T-helper 17 cell (primary cell): ENCODE results near the gene VPS52. TPM values are rescaled to one million over a fixed set of nuclear protein-coding genes. Genes with fewer than 3 reads are reported as not detected.
A peak's percentile ranks its signal among the peaks of the same experiment; 100 is the strongest.

Experiments
- ATAC-seq: fragments of 150-1000 bp; cut with Tn5 transposase; 2 replicates; pipeline ENCODE4 v1.10.0; 2021; ENCODE audit warnings: mild to moderate bottlenecking, moderate library complexity
- DNase-seq, 3 donors: peaks; one replicate each; pipeline versions ENCODE4 v3.0.0 to v3.0.0-alpha.2; 2020 to 2021
- H3K9me3 ChIP-seq: one replicate; pipeline ENCODE4 v1.7.0; 2013; ENCODE audit warnings: low read length, mild to moderate bottlenecking; ENCODE audit not compliant: control insufficient read depth, poor library complexity, severe bottlenecking
- H3K27ac Mint-ChIP-seq: one replicate; pipeline ENCODE4 v1.8.0; 2022; ENCODE audit warnings: mild to moderate bottlenecking, moderate library complexity, mixed read lengths
- H3K27me3 Mint-ChIP-seq: one replicate; pipeline ENCODE4 v1.8.0; 2022; ENCODE audit warnings: mixed read lengths
- H3K36me3 Mint-ChIP-seq: one replicate; pipeline ENCODE4 v1.8.0; 2022; ENCODE audit warnings: low read depth, mixed read lengths
- H3K4me1 Mint-ChIP-seq: one replicate; pipeline ENCODE4 v1.8.0; 2022; ENCODE audit warnings: mild to moderate bottlenecking, mixed read lengths
- H3K4me3 Mint-ChIP-seq: one replicate; pipeline ENCODE4 v1.8.0; 2022; ENCODE audit warnings: mild to moderate bottlenecking, moderate library complexity, mixed read lengths
- total RNA-seq, 4 donors: library from RNA in 2 of 4; stranded (reverse) in 2 of 4; gene quantifications; one replicate each; pipeline ENCODE4 v1.2.3 and lab custom pipeline; 2022 to 2026

Gene VPS52, protein sequence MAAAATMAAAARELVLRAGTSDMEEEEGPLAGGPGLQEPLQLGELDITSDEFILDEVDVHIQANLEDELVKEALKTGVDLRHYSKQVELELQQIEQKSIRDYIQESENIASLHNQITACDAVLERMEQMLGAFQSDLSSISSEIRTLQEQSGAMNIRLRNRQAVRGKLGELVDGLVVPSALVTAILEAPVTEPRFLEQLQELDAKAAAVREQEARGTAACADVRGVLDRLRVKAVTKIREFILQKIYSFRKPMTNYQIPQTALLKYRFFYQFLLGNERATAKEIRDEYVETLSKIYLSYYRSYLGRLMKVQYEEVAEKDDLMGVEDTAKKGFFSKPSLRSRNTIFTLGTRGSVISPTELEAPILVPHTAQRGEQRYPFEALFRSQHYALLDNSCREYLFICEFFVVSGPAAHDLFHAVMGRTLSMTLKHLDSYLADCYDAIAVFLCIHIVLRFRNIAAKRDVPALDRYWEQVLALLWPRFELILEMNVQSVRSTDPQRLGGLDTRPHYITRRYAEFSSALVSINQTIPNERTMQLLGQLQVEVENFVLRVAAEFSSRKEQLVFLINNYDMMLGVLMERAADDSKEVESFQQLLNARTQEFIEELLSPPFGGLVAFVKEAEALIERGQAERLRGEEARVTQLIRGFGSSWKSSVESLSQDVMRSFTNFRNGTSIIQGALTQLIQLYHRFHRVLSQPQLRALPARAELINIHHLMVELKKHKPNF
- total RNA-seq, result 10 to 100 TPM; 66.5 to 68.3 TPM
- total RNA-seq (lab: John Stamatoyannopoulos, UW), result 58.9 to 66.1 reads per million in 2 donors

DNA sequence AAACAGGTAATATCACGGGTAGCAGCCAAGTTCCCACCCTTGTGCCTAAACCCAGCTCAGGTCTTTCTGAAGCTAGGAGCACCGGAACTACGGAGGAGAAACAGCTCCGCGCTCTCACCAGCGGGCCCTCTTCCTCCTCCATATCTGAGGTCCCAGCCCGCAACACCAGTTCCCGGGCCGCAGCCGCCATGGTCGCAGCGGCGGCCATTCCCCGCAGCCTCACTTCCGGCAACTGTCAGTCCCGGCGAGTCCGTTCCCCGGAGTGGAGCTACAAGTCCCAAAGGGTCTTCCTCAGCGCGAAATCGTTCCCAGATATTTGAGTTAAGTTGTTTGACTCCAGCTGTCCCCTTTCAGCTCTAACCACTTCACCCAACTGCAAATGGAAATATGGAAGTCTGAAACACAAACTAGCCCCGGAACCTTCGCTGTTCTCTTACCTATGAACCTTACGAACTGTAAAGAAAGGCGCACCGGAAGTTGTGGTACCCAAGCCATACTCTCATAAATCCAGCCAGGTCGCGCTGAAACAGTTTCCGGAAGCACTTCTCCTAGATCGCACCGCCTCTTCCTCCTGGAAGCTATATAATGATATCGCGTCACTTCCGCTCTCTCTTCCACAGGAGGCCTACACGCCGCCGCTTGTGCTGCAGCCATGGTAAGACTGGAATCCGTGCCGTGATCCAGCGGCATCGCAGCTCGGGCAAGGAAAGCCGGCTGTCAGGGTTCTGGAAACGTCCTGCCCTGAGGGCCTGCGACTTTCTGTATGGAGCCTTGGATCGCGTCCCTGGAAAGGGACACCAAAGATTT is at the start of gene VPS52, which contains the start of gene RPS18:
TSS of gene VPS52 (minus strand) at position 409 of the 807 bp plus-strand sequence. CDS start at position 208, 201 bp downstream.
TSS of gene RPS18 (plus strand) at position 608 of the 807 bp plus-strand sequence. CDS start at position 653, 45 bp downstream.
- peak; percentile 72 to 84 (median 79) for DNase-seq
- peaks cover 42% of the 10 kb centered on the region for H3K4me1 Mint-ChIP-seq
- H3K27me3 Mint-ChIP-seq, result no peaks in the 10 kb centered on the region
- peak within 1 kb of the TSS; percentile 99 for H3K27ac Mint-ChIP-seq
- H3K9me3 ChIP-seq, result no peaks in the 10 kb centered on the region
- peaks cover 4% of the 10 kb centered on the region for H3K36me3 Mint-ChIP-seq
- peak; percentile 84 for ATAC-seq
- peak within 1 kb of the TSS; percentile 96 for H3K4me3 Mint-ChIP-seq

DNA sequence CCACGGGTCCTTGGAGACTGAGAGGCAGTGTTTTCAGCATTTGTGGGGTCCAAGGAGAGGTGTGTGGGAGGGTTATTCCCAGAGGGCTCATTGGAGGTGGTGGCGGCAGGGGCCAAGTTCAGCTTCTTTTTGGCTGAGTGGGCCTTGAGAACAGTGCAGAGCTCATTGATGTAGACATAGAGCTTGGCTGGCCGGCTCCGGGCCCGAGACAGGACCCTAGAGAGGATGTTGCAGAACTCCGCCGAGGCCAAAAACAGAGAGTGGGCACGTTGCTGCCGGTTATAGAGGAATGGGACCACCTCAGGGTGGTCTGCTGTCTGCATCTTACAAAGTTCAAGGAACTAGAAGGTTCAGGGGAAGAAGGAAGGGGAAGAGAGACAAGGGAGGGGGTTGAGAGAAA is 49.6 kb upstream of the VPS52 start:
- peaks cover 59% of the 10 kb centered on the region for H3K4me1 Mint-ChIP-seq
- no peaks in the 10 kb centered on the region for H3K9me3 ChIP-seq
- peak overlapping the region; percentile 100 for H3K27ac Mint-ChIP-seq
- H3K4me3 Mint-ChIP-seq, result peak overlapping the region; percentile 100
- ATAC-seq, result no peak
- no peaks in the 10 kb centered on the region for H3K27me3 Mint-ChIP-seq
- peaks cover 17% of the 10 kb centered on the region for H3K36me3 Mint-ChIP-seq
- no peak for DNase-seq

DNA sequence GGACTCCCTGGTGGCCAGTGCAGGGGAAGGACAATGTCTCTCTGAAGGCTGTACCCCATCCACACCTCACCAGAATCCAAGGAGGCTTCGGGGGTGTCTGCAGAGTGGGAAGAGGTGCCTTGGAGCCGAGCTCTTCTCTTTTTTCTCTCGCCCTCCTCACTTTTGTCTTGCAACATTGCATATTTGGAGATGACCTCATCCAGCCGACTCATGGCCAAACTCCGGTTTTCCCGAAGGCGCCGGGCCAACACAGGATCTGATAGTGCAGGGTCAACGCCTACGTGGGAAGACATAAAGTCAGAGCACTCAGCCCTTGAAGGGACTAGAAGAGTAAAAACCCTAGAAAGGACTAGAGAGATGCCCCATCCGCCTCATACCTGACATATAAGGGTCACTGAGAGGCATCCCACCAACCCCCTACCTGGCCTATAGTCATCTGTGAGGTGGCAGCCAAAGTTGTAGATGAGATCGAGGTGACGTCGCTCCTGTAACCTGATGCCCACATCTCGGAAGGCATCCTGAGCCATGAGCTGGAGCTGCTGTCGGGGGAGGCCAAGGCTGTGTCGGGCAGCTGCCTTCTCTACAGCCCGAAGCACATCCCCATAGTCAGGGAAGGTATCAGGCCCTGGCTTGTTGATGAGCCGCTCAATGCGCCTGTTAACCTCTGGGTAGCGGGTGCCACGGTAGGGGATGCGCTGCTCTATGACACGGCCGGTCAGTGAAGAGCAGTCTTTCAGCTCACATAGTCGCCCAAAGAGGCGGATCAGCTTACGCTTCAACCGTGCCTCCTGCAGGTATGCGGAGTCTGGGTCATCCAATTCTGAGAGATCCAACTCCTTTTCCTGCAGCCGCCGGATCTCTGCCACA is 48.9 kb upstream of the VPS52 start:
- H3K27me3 Mint-ChIP-seq, result no peaks in the 10 kb centered on the region
- peak overlapping the region; percentile 100 for H3K27ac Mint-ChIP-seq
- no peak for DNase-seq

DNA sequence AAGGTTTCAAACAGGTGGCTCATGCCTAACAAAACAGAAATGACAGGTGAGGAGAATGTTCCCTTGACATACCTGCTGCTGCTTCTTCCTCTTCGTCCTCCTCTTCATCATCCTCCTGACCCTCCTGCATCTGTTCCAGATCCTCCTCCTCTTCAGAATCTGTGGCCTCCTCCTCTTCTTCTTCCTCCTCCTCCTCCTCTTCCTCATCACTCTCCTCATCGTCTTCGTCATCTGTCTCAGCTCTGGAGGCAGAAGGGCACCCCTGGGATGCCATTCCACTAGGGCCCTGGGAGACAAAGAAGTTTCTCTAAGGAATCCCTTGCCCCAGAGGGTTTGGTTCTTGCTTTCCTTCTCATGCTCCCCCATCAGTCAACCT is 48.3 kb upstream of the VPS52 start:
- Mint-ChIP-seq H3K27ac (peak overlapping the region; percentile 100), H3K27me3 (no peaks in the 10 kb centered on the region), H3K4me3 (peak overlapping the region; percentile 78), H3K4me1 (peaks cover 62% of the 10 kb centered on the region), H3K36me3 (peaks cover 18% of the 10 kb centered on the region)
- DNase-seq (no peak), ATAC-seq (no peak)
- no peaks in the 10 kb centered on the region for H3K9me3 ChIP-seq

More for the DNA sequence above, 48.9 kb upstream of the VPS52 start:
- H3K9me3 ChIP-seq, result no peaks in the 10 kb centered on the region
- Mint-ChIP-seq H3K4me1 (peaks cover 57% of the 10 kb centered on the region), H3K36me3 (peaks cover 18% of the 10 kb centered on the region), H3K4me3 (peak overlapping the region; percentile 100)
- no peak for ATAC-seq

DNA sequence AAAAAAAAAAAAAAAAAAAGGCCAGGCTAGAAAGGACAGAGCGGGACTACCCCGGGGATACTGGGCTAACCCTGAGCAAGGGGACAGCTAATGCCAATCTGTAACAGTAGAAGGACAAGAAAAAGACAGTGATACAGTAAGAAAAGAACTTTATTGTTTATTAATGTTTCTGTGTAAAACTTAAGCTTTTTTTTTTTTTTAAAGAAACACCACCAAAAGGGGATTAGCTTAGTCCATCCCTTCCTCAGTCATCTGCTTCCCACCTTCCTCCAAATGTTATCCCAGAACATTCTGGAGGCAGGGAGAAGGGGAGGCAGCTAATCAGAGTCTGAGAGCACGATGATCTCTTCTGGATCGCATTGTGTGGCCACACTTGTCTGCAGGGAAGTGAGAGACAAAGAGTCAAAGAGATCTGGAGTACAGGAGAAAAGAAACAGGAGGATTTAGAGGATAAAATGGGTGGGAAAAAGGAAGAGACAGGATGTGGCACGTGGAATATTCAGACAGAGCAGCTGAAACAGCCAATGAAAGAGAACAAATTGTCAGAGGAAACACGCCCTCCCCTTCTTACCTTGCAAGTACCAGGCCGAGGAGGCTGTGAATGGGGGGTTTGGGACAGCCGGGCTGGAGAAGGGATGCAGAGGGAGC is 46.9 kb upstream of the VPS52 start:
- Mint-ChIP-seq H3K27ac (peak overlapping the region; percentile 99), H3K36me3 (peaks cover 18% of the 10 kb centered on the region), H3K27me3 (no peaks in the 10 kb centered on the region), H3K4me1 (peaks cover 66% of the 10 kb centered on the region), H3K4me3 (peak overlapping the region; percentile 96)
- no peak for DNase-seq
- ATAC-seq, result no peak
- H3K9me3 ChIP-seq, result no peaks in the 10 kb centered on the region

DNA sequence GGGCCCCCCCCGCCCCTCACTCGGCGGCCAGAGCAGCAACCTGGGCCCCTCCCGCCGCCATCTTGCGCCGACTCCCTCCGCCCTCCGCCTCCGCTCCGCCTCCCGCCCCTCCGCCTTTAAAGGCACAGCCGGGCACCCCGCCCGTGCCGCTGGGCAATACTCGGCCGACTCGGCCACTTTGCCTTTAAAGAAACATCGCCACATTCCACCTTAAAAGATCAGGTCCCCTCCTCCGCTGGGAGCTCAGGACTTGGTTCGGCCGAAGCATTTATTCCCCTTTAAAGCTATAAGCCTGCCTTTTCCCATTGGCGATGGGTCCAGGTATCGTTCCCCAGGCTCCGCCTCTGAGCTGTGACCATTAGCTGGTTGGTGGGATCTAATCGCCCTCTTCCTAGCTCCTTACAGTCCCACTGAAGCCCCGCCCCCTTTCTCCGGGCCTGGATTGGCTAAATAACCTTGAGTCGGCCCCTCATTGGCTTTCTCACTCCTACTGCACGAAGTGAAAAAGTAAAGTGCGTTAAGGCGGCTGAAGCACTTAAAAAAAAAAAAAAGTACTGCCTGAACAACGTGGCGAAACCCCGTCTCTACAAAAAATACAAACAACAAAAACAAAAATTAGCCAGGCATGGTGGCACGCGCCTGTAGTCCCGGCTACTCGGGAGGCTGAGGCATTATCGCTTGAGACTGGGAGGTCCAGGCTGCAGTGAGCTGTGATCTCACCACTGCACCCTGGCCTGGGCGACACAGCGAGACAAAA is 46.2 kb upstream of the VPS52 start, which contains the start of gene ZBTB22:
TSS of gene ZBTB22 (minus strand) at position 76 of the 757 bp plus-strand sequence. CDS start 828 bp downstream, outside the sequence.
- H3K27ac Mint-ChIP-seq, result peak within 1 kb of the TSS; percentile 99
- no peaks in the 10 kb centered on the region for H3K27me3 Mint-ChIP-seq
- H3K9me3 ChIP-seq, result no peaks in the 10 kb centered on the region
- peak; percentile 61 for ATAC-seq
- H3K4me1 Mint-ChIP-seq, result peaks cover 63% of the 10 kb centered on the region
- H3K4me3 Mint-ChIP-seq, result peak within 1 kb of the TSS; percentile 96
- H3K36me3 Mint-ChIP-seq, result peaks cover 18% of the 10 kb centered on the region
- peak; percentile 88 to 92 (median 91) for DNase-seq

DNA sequence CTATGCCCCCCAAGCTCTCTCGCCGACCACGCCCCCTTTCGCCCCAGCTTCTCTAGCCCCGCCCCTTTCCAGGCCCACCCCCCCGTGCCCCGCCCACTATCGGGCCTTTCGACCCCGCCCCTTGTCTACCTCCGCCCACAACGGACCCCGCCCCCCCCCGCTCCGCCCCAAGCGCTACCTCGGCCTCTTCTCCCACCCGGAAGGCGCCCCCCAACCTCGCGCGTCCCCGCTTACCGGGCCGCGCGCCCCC is 45.7 kb upstream of the VPS52 start:
- Mint-ChIP-seq H3K36me3 (peaks cover 17% of the 10 kb centered on the region), H3K4me1 (peaks cover 63% of the 10 kb centered on the region), H3K27me3 (no peaks in the 10 kb centered on the region), H3K4me3 (peak overlapping the region; percentile 96), H3K27ac (peak overlapping the region; percentile 99)
- no peaks in the 10 kb centered on the region for H3K9me3 ChIP-seq
- DNase-seq (peak in 1 of 3 donors; percentile 55), ATAC-seq (no peak)

DNA sequence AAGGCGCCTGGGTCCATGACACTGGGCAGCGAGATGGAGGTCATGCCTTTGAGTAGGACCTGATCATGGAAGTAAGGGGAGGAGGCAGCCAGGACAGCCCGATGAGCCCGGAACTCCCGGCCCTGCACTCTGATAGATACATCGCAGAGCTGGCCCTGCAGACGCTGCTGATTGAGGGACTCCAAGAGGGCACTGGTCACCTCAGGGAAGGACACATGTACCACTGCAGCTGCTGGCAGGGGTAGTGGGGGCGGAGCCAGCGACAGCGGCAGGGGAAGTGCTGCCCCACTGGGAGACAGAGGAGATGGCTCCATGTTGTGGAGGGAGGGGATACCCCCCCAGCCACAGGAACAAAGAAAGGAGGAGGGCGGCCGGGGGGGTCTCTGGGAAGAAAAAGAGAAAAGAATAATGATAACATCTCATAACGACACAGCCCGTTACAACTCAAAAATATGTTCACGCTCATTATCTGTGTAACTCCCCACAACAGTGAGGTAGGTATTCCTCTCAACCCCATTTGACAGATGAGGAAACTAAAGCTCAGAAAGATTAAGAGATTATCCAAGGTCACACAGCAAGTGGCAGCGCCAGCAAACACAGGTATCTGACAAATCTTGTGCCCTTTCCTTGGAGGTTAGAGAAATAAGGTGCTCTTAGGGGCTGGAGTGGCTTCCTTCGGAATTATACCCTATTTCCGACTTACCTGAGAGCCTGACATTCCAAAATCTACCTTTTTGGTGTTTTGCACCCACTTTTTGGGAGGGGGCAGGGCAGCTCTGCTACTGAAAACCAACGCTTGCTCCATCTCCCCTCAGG is 45.1 kb upstream of the VPS52 start:
- Mint-ChIP-seq H3K4me1 (peaks cover 63% of the 10 kb centered on the region), H3K36me3 (peaks cover 12% of the 10 kb centered on the region), H3K27ac (peak overlapping the region; percentile 99), H3K27me3 (no peaks in the 10 kb centered on the region), H3K4me3 (peak overlapping the region; percentile 96)
- no peak for DNase-seq
- H3K9me3 ChIP-seq, result no peaks in the 10 kb centered on the region
- ATAC-seq, result no peak

DNA sequence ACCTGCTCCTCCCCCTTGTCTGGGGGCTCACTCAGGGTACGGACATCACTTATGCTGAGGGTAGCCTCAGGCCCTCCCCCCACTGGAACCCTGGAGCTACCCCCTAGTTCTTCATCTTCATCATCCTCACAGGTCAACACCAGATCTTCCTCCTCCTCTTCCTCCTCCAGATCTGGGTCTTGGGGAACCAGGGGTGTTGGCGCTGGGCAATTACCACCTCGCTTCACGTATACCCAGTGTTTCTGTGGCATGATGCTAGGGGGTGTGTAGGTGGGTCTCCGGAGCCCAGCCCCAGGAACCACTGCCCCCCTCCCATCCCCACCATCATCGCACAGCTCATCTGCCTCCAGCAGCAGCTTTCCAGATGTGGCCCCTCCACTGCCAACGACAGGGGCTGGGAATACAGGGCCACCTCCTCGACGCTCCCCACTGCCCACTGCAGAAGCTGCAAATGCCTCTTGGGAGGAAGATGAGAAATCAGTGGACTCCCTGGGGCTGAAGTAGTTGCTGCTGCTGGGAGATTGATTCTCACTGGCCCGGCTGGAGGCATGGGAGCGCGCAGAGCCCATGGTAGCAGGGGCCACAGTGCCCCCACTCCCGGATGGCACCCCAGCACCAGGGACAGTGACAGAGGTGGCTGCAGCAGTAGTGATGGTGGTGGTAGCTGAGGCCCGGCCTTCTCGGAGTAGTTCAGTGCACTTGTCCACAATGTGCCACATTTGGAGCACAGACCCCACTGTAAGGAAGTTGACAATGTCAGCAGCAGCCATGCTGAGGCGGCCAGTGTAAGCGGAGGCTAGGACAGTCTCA is 44.3 kb upstream of the VPS52 start:
- Mint-ChIP-seq H3K4me1 (peaks cover 62% of the 10 kb centered on the region), H3K4me3 (peak overlapping the region; percentile 97), H3K27ac (peak overlapping the region; percentile 99), H3K27me3 (no peaks in the 10 kb centered on the region), H3K36me3 (peaks cover 12% of the 10 kb centered on the region)
- H3K9me3 ChIP-seq, result no peaks in the 10 kb centered on the region
- ATAC-seq (no peak), DNase-seq (no peak)
